HepG2 (cell line): ENCODE results near the gene SLC39A8. TPM values are rescaled to one million over a fixed set of nuclear protein-coding genes. Genes with fewer than 3 reads are reported as not detected.

Experiments
- ATAC-seq: fragments of 200-7000 bp; cut with Tn5 transposase; 3 replicates; pipeline ENCODE4 v1.9.1; 2020; ENCODE audit warnings: mild to moderate bottlenecking, moderate library complexity
- BruUV-seq: library from RNA; stranded (reverse); fragments of 400-500 nt; replicated peaks from 2 replicates; lab custom pipeline; 2021; lab: Mats Ljungman, UMichigan
- CTCF ChIA-PET: fragments of 300-600 bp; formaldehyde crosslinking; extraction: SDS; loops from one replicate; lab custom pipeline; 2021; ENCODE audit warnings: low total read pairs, inconsistent platforms, low intra/inter-chr PET ratio; lab: Yijun Ruan, JAX
- POLR2A ChIA-PET: fragments of 350-600 bp; sonication (Branson Sonifier 250); formaldehyde crosslinking; loops from one replicate; lab custom pipeline; 2020; ENCODE audit warnings: antibody characterized with exemption, inconsistent platforms; lab: Yijun Ruan, JAX
- DNase-seq: peaks from one replicate; pipeline ENCODE4 v3.0.0-alpha.2; 2015; ENCODE audit warnings: low spot score
- FAIRE-seq: peaks from 3 replicates; lab custom pipeline; 2011; peaks lifted over from hg19 to GRCh38; lab: Jason Lieb, UNC
- H2AFZ ChIP-seq: one replicate; pipeline ENCODE4 v1.6.1; 2011; ENCODE audit warnings: low read length, inconsistent platforms
- H3K27ac ChIP-seq: fragments of 300-600 bp; 3 replicates; pipeline ENCODE4 v1.8.0; 2011; ENCODE audit warnings: mixed run types, mild to moderate bottlenecking, mixed read lengths, low read length, inconsistent platforms; ENCODE audit not compliant: insufficient read depth; ENCODE audit errors: extremely low read length
- H3K27me3 ChIP-seq, 2 experiments: fragments of 200-600 bp in 1 of 2; 2 replicates in 1 of 2; 3 replicates in 1 of 2; pipeline versions ENCODE4 v1.6.0 to v1.8.0; 2011; ENCODE audit warnings: low read length in 2 of 2, mild to moderate bottlenecking in 2 of 2, moderate library complexity in 2 of 2, inconsistent platforms in 1 of 2; ENCODE audit not compliant: insufficient read depth in 2 of 2, control insufficient read depth in 1 of 2
- H3K36me3 ChIP-seq, 2 experiments: fragments of 200-600 bp in 1 of 2; replicated peaks in 1 of 2; 2 replicates in 1 of 2; 3 replicates in 1 of 2; pipeline versions ENCODE4 v1.5.1 to v1.8.0; 2011; ENCODE audit warnings: low read length in 2 of 2, inconsistent platforms in 1 of 2; ENCODE audit not compliant: insufficient read depth in 2 of 2, control insufficient read depth in 1 of 2
- H3K4me1 ChIP-seq: 2 replicates; pipeline ENCODE4 v1.5.1; 2012; ENCODE audit warnings: low read length, inconsistent platforms; ENCODE audit not compliant: insufficient read depth
- H3K4me2 ChIP-seq: 2 replicates; pipeline ENCODE4 v1.6.0; 2011; ENCODE audit warnings: low read depth, low read length, inconsistent platforms
- H3K4me3 ChIP-seq, 3 experiments: fragments of 200-600 bp in 1 of 3; sonication (generic), shearing (Covaris generic) in 1 of 3; replicated peaks in 1 of 3; 2 replicates each; pipeline ENCODE4 v1.5.1; 2011 to 2016; ENCODE audit warnings: low read length in 3 of 3, inconsistent platforms in 2 of 3, low read depth in 2 of 3, mild to moderate bottlenecking in 2 of 3, control low read depth in 1 of 3, mixed read lengths in 1 of 3; ENCODE audit not compliant: insufficient read depth in 1 of 3
- H3K79me2 ChIP-seq: one replicate; pipeline ENCODE4 v1.6.1; 2011; ENCODE audit warnings: low read length, inconsistent platforms; ENCODE audit not compliant: insufficient read depth
- H3K9ac ChIP-seq: 2 replicates; pipeline ENCODE4 v1.6.0; 2011; ENCODE audit warnings: mild to moderate bottlenecking, low read depth, low read length, inconsistent platforms; ENCODE audit not compliant: insufficient read depth
- H3K9me3 ChIP-seq: 2 replicates; pipeline ENCODE4 v1.5.1; 2012; ENCODE audit warnings: mild to moderate bottlenecking, low read length
- H4K20me1 ChIP-seq: 2 replicates; pipeline ENCODE4 v1.6.0; 2011; ENCODE audit warnings: inconsistent platforms, mild to moderate bottlenecking, low read length, moderate library complexity; ENCODE audit not compliant: insufficient read depth
- BCL6 ChIP-seq: IDR thresholded peaks from 2 replicates; pipeline ENCODE4 v1.6.1; 2016; ENCODE audit warnings: missing genetic modification reagents, missing compliant biosample characterization
- DMAP1 ChIP-seq: IDR thresholded peaks from 2 replicates; pipeline ENCODE4 v1.6.1; 2016
- MAFF ChIP-seq: IDR thresholded peaks from 2 replicates; pipeline ENCODE4 v1.6.1; 2011; ENCODE audit warnings: low read depth, low read length, improper control_type of control experiment
- MEF2D ChIP-seq: sonication (generic); formaldehyde crosslinking; IDR thresholded peaks from 2 replicates; pipeline ENCODE4 v1.5.1; 2020; ENCODE audit warnings: mild to moderate bottlenecking, missing genetic modification reagents
- XRCC5 ChIP-seq: fragments of 200-400 bp; formaldehyde crosslinking; optimal IDR thresholded peaks from 2 replicates; pipeline ENCODE3; 2017; ENCODE audit warnings: mild to moderate bottlenecking, low read length
- ZNF224 ChIP-seq: sonication (generic); formaldehyde crosslinking; IDR thresholded peaks from 2 replicates; pipeline ENCODE4 v1.5.0; 2020; ENCODE audit warnings: mild to moderate bottlenecking, missing genetic modification reagents
- ZNF3 ChIP-seq: IDR thresholded peaks from 2 replicates; pipeline ENCODE4 v1.7.0; 2017; ENCODE audit warnings: inconsistent platforms
- ZNF615 ChIP-seq: sonication (generic); formaldehyde crosslinking; IDR thresholded peaks from 2 replicates; pipeline ENCODE4 v1.5.0; 2020; ENCODE audit warnings: mild to moderate bottlenecking, missing genetic modification reagents, borderline replicate concordance
- ZNF781 ChIP-seq: sonication (generic); formaldehyde crosslinking; IDR thresholded peaks from 2 replicates; pipeline ENCODE4 v1.5.1; 2020; ENCODE audit warnings: borderline replicate concordance, mild to moderate bottlenecking, missing genetic modification reagents; ENCODE audit errors: not compliant biosample characterization
- ZNF879 ChIP-seq: sonication (generic); formaldehyde crosslinking; IDR thresholded peaks from 2 replicates; pipeline ENCODE4 v1.8.1; 2023; ENCODE audit warnings: missing genetic modification reagents
- WGBS: methylation state at CpG from one replicate; pipeline ENCODE4 v1.1.6; 2017; ENCODE audit warnings: low lambda C conversion rate; 5-methylcytosine and 5-hydroxymethylcytosine counted together
- in situ Hi-C: cut with HindIII; loops from 2 replicates; pipeline ENCODE4 v1.10.0; 2017; ENCODE audit warnings: low pct_unique_long_range_greater_than_20kb; ENCODE audit not compliant: extremely low pct_ligation_motif_present
- intact Hi-C: fragments of 100-400 bp; cut with micrococcal nuclease; formaldehyde crosslinking; loops from one replicate; pipeline ENCODE4 v1.10.0; 2022; ENCODE audit not compliant: unreplicated experiment
- polyA plus RNA-seq, 8 experiments: library from polyadenylated mRNA; depleted of rRNA in 3 of 8; stranded (reverse) in 7 of 8; unstranded in 1 of 8; fragments of >200 nt; fragmentation: Illumina TruSeq in 4 of 8; extraction: Trizol in 4 of 8; gene quantifications; 2 replicates each; pipeline versions ENCODE4 v1.2.1 to v1.2.3, GENCODE V29; 2011 to 2016; ENCODE audit warnings: low read depth in 4 of 8, missing spikeins in 1 of 8, mixed read lengths in 1 of 8; ENCODE audit not compliant: insufficient read depth in 1 of 8
- total RNA-seq, 5 experiments: library from RNA; depleted of rRNA; stranded (reverse); fragments of >200 nt; fragmentation: Illumina TruSeq; extraction: Trizol; gene quantifications; 2 replicates each; pipeline ENCODE4 v1.2.3, GENCODE V29; 2016; ENCODE audit warnings: low read depth in 1 of 5
- TF ChIP-seq, protein P1 (sequence below): sonication (generic); formaldehyde crosslinking; IDR thresholded peaks from 2 replicates; pipeline ENCODE4 v1.4.0; 2020; ENCODE audit warnings: missing genetic modification reagents
- TF ChIP-seq, protein P2 (sequence below): sonication (generic); formaldehyde crosslinking; conservative IDR thresholded peaks from 2 replicates; pipeline ENCODE4 v1.4.0; 2020; ENCODE audit warnings: missing genetic modification reagents
- TF ChIP-seq, protein P3 (sequence below): sonication (generic); formaldehyde crosslinking; IDR thresholded peaks from 2 replicates; pipeline ENCODE4 v1.8.0; 2022; ENCODE audit warnings: missing genetic modification reagents, mild to moderate bottlenecking, inconsistent platforms, borderline replicate concordance
- TF ChIP-seq, protein P4 (sequence below): sonication (generic); formaldehyde crosslinking; IDR thresholded peaks from 2 replicates; pipeline ENCODE4 v1.8.1; 2023; ENCODE audit warnings: mild to moderate bottlenecking, moderate library complexity, missing genetic modification reagents

The SLC39A8 gene
- total and polyA plus RNA-seq, 2 of the 13 experiments (the other 11 are each of a cell fraction or from before 2014, with no cell fraction given) = 0.22 to 0.38 TPM

DNA sequence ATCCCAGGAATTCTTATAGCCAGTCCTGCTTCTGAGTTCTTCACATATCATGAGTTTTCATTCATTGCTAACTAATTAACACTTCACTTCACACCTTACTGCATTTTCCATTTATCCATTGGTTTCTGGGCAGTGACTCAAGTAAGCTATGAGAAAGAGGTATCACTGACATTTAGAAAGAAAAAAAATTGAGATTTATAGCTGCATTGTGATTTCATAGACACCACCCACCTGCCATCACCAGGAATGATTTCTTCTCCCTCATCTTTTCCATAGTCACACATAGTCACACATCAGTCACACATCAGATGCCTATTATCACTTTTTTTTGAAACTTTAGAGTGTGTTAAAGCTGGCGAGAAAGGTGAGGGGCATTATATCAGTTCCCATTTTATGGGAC is 121.8 kb downstream of the SLC39A8 start (continued):
- TF ChIP-seq, protein P1, sequence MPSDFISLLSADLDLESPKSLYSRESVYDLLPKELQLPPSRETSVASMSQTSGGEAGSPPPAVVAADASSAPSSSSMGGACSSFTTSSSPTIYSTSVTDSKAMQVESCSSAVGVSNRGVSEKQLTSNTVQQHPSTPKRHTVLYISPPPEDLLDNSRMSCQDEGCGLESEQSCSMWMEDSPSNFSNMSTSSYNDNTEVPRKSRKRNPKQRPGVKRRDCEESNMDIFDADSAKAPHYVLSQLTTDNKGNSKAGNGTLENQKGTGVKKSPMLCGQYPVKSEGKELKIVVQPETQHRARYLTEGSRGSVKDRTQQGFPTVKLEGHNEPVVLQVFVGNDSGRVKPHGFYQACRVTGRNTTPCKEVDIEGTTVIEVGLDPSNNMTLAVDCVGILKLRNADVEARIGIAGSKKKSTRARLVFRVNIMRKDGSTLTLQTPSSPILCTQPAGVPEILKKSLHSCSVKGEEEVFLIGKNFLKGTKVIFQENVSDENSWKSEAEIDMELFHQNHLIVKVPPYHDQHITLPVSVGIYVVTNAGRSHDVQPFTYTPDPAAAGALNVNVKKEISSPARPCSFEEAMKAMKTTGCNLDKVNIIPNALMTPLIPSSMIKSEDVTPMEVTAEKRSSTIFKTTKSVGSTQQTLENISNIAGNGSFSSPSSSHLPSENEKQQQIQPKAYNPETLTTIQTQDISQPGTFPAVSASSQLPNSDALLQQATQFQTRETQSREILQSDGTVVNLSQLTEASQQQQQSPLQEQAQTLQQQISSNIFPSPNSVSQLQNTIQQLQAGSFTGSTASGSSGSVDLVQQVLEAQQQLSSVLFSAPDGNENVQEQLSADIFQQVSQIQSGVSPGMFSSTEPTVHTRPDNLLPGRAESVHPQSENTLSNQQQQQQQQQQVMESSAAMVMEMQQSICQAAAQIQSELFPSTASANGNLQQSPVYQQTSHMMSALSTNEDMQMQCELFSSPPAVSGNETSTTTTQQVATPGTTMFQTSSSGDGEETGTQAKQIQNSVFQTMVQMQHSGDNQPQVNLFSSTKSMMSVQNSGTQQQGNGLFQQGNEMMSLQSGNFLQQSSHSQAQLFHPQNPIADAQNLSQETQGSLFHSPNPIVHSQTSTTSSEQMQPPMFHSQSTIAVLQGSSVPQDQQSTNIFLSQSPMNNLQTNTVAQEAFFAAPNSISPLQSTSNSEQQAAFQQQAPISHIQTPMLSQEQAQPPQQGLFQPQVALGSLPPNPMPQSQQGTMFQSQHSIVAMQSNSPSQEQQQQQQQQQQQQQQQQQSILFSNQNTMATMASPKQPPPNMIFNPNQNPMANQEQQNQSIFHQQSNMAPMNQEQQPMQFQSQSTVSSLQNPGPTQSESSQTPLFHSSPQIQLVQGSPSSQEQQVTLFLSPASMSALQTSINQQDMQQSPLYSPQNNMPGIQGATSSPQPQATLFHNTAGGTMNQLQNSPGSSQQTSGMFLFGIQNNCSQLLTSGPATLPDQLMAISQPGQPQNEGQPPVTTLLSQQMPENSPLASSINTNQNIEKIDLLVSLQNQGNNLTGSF (CRISPR knock-in tag) = no peak
- TF ChIP-seq, protein P2, sequence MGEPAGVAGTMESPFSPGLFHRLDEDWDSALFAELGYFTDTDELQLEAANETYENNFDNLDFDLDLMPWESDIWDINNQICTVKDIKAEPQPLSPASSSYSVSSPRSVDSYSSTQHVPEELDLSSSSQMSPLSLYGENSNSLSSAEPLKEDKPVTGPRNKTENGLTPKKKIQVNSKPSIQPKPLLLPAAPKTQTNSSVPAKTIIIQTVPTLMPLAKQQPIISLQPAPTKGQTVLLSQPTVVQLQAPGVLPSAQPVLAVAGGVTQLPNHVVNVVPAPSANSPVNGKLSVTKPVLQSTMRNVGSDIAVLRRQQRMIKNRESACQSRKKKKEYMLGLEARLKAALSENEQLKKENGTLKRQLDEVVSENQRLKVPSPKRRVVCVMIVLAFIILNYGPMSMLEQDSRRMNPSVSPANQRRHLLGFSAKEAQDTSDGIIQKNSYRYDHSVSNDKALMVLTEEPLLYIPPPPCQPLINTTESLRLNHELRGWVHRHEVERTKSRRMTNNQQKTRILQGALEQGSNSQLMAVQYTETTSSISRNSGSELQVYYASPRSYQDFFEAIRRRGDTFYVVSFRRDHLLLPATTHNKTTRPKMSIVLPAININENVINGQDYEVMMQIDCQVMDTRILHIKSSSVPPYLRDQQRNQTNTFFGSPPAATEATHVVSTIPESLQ (CRISPR knock-in tag) = no peak

DNA sequence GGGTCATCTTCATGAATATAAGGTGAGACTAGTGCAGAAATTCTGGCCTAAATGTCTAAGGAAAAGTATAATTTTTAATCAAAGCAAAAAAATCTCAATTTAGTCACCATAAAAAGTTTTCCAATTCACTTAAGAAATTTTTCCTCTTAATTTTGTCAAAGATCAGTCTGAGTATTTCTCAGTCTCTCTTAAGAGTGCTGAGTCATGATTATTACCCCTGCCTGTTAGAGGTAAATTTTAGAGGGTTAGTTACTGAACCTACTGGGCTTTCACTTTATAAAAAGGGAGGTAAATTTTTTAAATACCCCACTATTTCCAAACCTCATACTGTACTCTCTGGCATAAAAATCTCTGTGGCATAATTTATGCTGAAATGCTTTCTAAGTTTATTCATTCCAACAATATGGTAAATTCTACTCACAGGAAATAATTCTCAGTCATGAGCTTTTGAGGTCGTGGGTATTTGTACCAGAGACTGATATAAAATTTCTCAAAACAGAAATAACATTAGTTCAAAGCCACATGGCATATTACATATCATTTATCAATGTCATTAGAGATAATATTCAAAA is 122.4 kb downstream of the SLC39A8 start:
- no peak overlapping the region for H2AFZ ChIP-seq
- DNase-seq (no peak), FAIRE-seq (no peak), ATAC-seq (no peak)
- no peaks in the 10 kb centered on the region; a peak in 1 of 5 replicates for H3K27me3 ChIP-seq
- ChIA-PET POLR2A (no interaction called here), CTCF (no interaction called here)
- no peak overlapping the region for H3K4me3 ChIP-seq
- no peaks in the 10 kb centered on the region for H4K20me1 ChIP-seq
- no peaks in the 10 kb centered on the region for H3K4me1 ChIP-seq
- H3K4me2 ChIP-seq = no peak overlapping the region
- intact Hi-C loops = no loop called here
- no peak overlapping the region for H3K9ac ChIP-seq
- H3K27ac ChIP-seq = no peak overlapping the region
- no peaks in the 10 kb centered on the region for H3K9me3 ChIP-seq
- no TSS peak for BruUV-seq
- WGBS = 0% methylated on average over 1 of the region's 1 CpG
- no peaks in the 10 kb centered on the region for H3K79me2 ChIP-seq
- in situ Hi-C loops = no loop called here
- H3K36me3 ChIP-seq = no peaks in the 10 kb centered on the region
- TF ChIP-seq ZNF781 (CRISPR knock-in tag) (no peak), BCL6 (no peak), ZNF615 (CRISPR knock-in tag) (no peak), XRCC5 (no peak), ZNF3 (CRISPR knock-in tag) (no peak), DMAP1 (CRISPR knock-in tag) (no peak), MEF2D (CRISPR knock-in tag) (no peak), ZNF879 (CRISPR knock-in tag) (no peak), MAFF (peak; percentile 92), ZNF224 (CRISPR knock-in tag) (no peak)
- TF ChIP-seq, protein P3, sequence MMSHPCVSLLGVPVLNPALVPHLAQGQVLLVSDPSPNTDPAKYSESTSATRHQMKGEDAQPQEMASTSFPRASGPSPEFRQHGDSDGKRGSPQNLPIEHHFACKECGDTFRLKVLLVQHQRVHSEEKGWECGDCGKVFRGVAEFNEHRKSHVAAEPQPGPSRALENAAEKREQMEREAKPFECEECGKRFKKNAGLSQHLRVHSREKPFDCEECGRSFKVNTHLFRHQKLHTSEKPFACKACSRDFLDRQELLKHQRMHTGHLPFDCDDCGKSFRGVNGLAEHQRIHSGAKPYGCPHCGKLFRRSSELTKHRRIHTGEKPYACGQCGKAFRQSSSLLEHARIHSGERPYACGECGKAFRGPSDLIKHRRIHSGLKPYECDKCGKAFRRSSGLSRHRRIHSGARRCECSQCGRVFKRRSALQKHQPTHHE (CRISPR knock-in tag) = no peak
- TF ChIP-seq, protein P4, sequence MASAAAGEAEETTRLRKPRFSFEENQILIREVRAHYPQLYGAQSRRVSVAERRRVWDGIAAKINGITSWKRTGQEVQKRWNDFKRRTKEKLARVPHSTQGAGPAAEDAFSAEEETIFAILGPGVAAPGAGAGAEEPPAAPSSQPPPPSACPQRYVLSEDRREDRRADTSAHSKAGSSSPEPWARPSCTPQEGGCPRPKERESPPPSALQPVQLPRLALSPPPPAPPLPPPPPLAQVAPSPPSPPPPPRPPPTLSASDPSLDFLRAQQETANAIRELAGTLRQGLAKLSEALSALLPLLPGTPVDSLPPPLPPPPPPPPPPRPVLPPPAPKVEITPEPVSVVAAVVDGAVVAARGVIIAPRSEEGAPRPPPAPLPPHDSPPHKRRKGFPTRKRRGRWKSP (CRISPR knock-in tag) = no peak
